ENCODE results near the gene THRA. TPM values are rescaled to one million over a fixed set of nuclear protein-coding genes. Genes with fewer than 3 reads are reported as not detected.

The THRA gene
- total and polyA plus RNA-seq, 2 of the 8 experiments (the other 6 are each of a cell fraction or from before 2014, with no cell fraction given) = 6.4 to 10.2 TPM

- H3K4me2 ChIP-seq (ENCODE audit: insufficient read depth in 1 of 2, low read depth in 2 of 2, low read length in 2 of 2) = no peak overlapping the region
- no peak overlapping the region for H3K4me3 ChIP-seq (ENCODE audit: extremely low read depth in 1 of 4, insufficient read depth in 2 of 4, low read depth in 3 of 4, low read length in 4 of 4)
- no peak overlapping the region for H2BK120ac ChIP-seq (replicated peaks; ENCODE audit: low read depth, low read length)
- no peak overlapping the region for H2AFZ ChIP-seq (ENCODE audit: low read length)
- no peaks in the 10 kb centered on the region for H3K27me3 ChIP-seq (replicated peaks in 1 of 4; ENCODE audit: control insufficient read depth in 3 of 4, extremely low read depth in 1 of 4, insufficient read depth in 3 of 4, low read length in 3 of 4)
- H3K4me1 ChIP-seq (replicated peaks in 1 of 4; ENCODE audit: control insufficient read depth in 3 of 4, insufficient read depth in 4 of 4, low read length in 3 of 4) = peaks cover 0 to 6% (median 1%) of the 10 kb centered on the region in 4 experiments; a peak in 4 of 7 replicates
- 94% methylated on average over 11 of the region's 11 CpGs; no CpG with 5 or more reads in 1 of the 2 experiments for WGBS, 2 experiments (ENCODE audit: extremely low coverage in 1 of 2, insufficient coverage in 1 of 2, insufficient read length in 1 of 2, insufficient replicate concordance in 2 of 2, low coverage in 1 of 2, low lambda C conversion rate in 2 of 2, missing lambda C conversion rate in 1 of 2)
- ChIA-PET CTCF (ENCODE audit: partially characterized antibody) (interaction anchor here (1.1 to 29.7 kb wide), 6 partner anchors 10 to 81 kb away, joined by 3 to 876 read pairs (median 114); partner anchors contain the start of genes CSF3, MED24 and THRA), POLR2A (ENCODE audit: partially characterized antibody) (interaction anchor here (2.6 kb wide), 1 partner anchor 10 kb away, joined by 6 read pairs; no protein-coding TSS in a partner anchor)
- no peak overlapping the region for H3K27ac ChIP-seq (ENCODE audit: low read depth, low read length)
- no peaks in the 10 kb centered on the region for H3K9me3 ChIP-seq (ENCODE audit: insufficient read depth in 2 of 2, low read depth in 1 of 2, low read length in 1 of 2)
- no peak overlapping the region for H4K5ac ChIP-seq (ENCODE audit: insufficient read length, low read depth, low read length)
- FAIRE-seq (no peak), DNase-seq (ENCODE audit: low read depth in 1 of 2, low spot score in 2 of 2) (no peak)
- peaks cover 2 to 5% of the 10 kb centered on the region in 2 experiments for H4K20me1 ChIP-seq (replicated peaks in 1 of 2; ENCODE audit: control insufficient read depth in 1 of 2, insufficient read depth in 2 of 2, low read length in 2 of 2)
- no peak overlapping the region for H3K56ac ChIP-seq (replicated peaks; ENCODE audit: insufficient read length, low read depth, low read length)
- no peak overlapping the region for H3K18ac ChIP-seq (ENCODE audit: extremely low read depth, low read length)
- no peak overlapping the region for H3K14ac ChIP-seq (ENCODE audit: insufficient read length)
- no peak overlapping the region for H2BK12ac ChIP-seq (ENCODE audit: low read depth, low read length)
- no peak overlapping the region for H2AK5ac ChIP-seq (ENCODE audit: low read depth, low read length)
- H2BK15ac ChIP-seq (ENCODE audit: low read length) = no peak overlapping the region
- peaks cover 11 to 38% (median 20%) of the 10 kb centered on the region in 4 experiments for H3K36me3 ChIP-seq (ENCODE audit: control insufficient read depth in 2 of 4, insufficient read depth in 4 of 4, low read length in 3 of 4)
- H4K8ac ChIP-seq (ENCODE audit: extremely low read depth, insufficient read depth, low read length) = no peak overlapping the region
- H2BK5ac ChIP-seq (ENCODE audit: low read depth, low read length) = no peak overlapping the region
- no peaks in the 10 kb centered on the region for H3K79me1 ChIP-seq (ENCODE audit: low read depth, low read length)
- TF ChIP-seq BACH1 (IDR thresholded peaks at IDR 0.05; ENCODE audit: low read length) (no peak), SIN3A (conservative IDR thresholded peaks at IDR 0.05 in 1 of 2, IDR thresholded peaks at IDR 0.05 in 1 of 2; ENCODE audit: low read depth in 1 of 2, low read length in 2 of 2) (no peak), ZNF274 (IDR thresholded peaks at IDR 0.05; ENCODE audit: borderline replicate concordance, extremely low read depth, low read length) (no peak), KDM5A (IDR thresholded peaks at IDR 0.05; ENCODE audit: low read length) (no peak), SP2 (IDR thresholded peaks at IDR 0.05; ENCODE audit: low read length) (no peak), GTF2F1 (IDR thresholded peaks at IDR 0.05; ENCODE audit: borderline replicate concordance, low read depth, low read length) (no peak), BCL11A (IDR thresholded peaks at IDR 0.05; ENCODE audit: low read depth in 2 of 2, low read length in 2 of 2) (no peak), E2F6 (IDR thresholded peaks at IDR 0.05) (no peak), FOSL1 (IDR thresholded peaks at IDR 0.05; ENCODE audit: insufficient read depth, low read depth, low read length) (no peak), NRF1 (IDR thresholded peaks at IDR 0.05; ENCODE audit: low read depth, low read length) (no peak), USF2 (IDR thresholded peaks at IDR 0.05; ENCODE audit: low read length) (no peak), POLR2AphosphoS5 (IDR thresholded peaks at IDR 0.05; ENCODE audit: low read depth, low read length) (no peak), CHD1 (IDR thresholded peaks at IDR 0.05; ENCODE audit: low read depth, low read length) (no peak)
- no peak overlapping the region for H4K91ac ChIP-seq (replicated peaks; ENCODE audit: insufficient read length, low read length)
- no peaks in the 10 kb centered on the region for H3K79me2 ChIP-seq (ENCODE audit: control insufficient read depth in 1 of 2, insufficient read depth in 2 of 2, low read length in 2 of 2)
- no peak overlapping the region for H2BK20ac ChIP-seq (ENCODE audit: low read length)
- no peak overlapping the region for H3K4ac ChIP-seq (replicated peaks; ENCODE audit: insufficient read length, low read depth, low read length)
- no peak overlapping the region for H3K9ac ChIP-seq (replicated peaks in 1 of 4; ENCODE audit: extremely low read depth in 1 of 4, low read depth in 3 of 4, low read length in 3 of 4)
- no peak overlapping the region for H3K23ac ChIP-seq (ENCODE audit: insufficient read length)
- no peaks in the 10 kb centered on the region for H3K23me2 ChIP-seq (ENCODE audit: low read depth, low read length)
Observed at GRCh38 chr17:40031706-40032105, 31.1 kb upstream of the THRA start.

Data from H1 (cell line).